Pancreas (tissue), 10 donors: ENCODE data around the gene OGDH. TPM values are rescaled to one million over a fixed set of nuclear protein-coding genes. Genes with fewer than 3 reads are reported as not detected.

Experiments
- ATAC-seq, 4 donors: fragments of 200-7000 bp; cut with Tn5 transposase; one replicate each; pipeline versions ENCODE4 v1.8.0 to v1.9.1; 2020; ENCODE audit warnings: mild to moderate bottlenecking in 4 of 4, moderate library complexity in 4 of 4
- DNase-seq, 6 donors: peaks; one replicate each; pipeline ENCODE4 v3.0.0-alpha.2; 2020
- FAIRE-seq: peaks from 2 replicates; lab custom pipeline; 2012; peaks lifted over from hg19 to GRCh38; lab: Jason Lieb, UNC
- H3K27ac ChIP-seq, 4 donors: fragments of 200-600 bp; sonication (generic); 1 replicate in 3 of 4; 2 replicates in 1 of 4; pipeline versions ENCODE4 v1.5.0 to v1.8.0; 2020
- H3K27me3 ChIP-seq, 4 donors: fragments of 200-600 bp; one replicate each; pipeline ENCODE4 v1.8.0; 2021
- H3K36me3 ChIP-seq, 3 donors: fragments of 200-600 bp; sonication (generic) in 1 of 3; one replicate each; pipeline versions ENCODE4 v1.5.0 to v1.8.0; 2020 to 2021
- H3K4me1 ChIP-seq, 3 donors: fragments of 200-600 bp; one replicate each; pipeline ENCODE4 v1.8.0; 2021
- H3K4me3 ChIP-seq, 4 donors: fragments of 200-600 bp; sonication (generic) in 2 of 4; one replicate each; pipeline versions ENCODE4 v1.5.0 to v1.8.0; 2020 to 2021
- H3K9me3 ChIP-seq, 4 donors: fragments of 200-600 bp; one replicate each; pipeline ENCODE4 v1.8.0; 2021
- WGBS, 2 donors: extraction: QIAGEN DNeasy Blood & Tissue Kit; methylation state at CpG; one replicate each; pipeline ENCODE4 v1.1.7; 2013; 5-methylcytosine and 5-hydroxymethylcytosine counted together
- intact Hi-C, 3 donors: fragments of 100-400 bp; cut with DNase I; formaldehyde crosslinking; loops; one replicate each; pipeline versions ENCODE4 v1.11.1 to v1.14.2; 2022
- polyA plus RNA-seq, 2 donors: library from polyadenylated mRNA; stranded (reverse); fragments of 200-250 nt; gene quantifications; one replicate each; pipeline ENCODE4 v1.2.3, GENCODE V29; 2013
- total RNA-seq, 6 donors: library from RNA; stranded (reverse); fragmentation: NEBNext Ultra II Directional in 4 of 6; extraction: Animal tissue kit (Norgen Biotek cat#: 25700) in 4 of 6; gene quantifications; one replicate each; pipeline versions ENCODE4 v1.2.1 to v1.2.4, GENCODE V29; 2021 to 2023
- TF ChIP-seq, protein P1 (sequence below), 4 donors: fragments of 200-600 bp; sonication (generic) in 3 of 4; IDR thresholded peaks; one replicate each; pipeline versions ENCODE4 v1.5.0 to v1.8.0; 2021; ENCODE audit warnings: antibody characterized with exemption in 4 of 4
- donor health status: healthy with polysubstance abuse.
- donor health status: DM: no; HTN: no; CAD: no; lungs with moderate emphysema.
- donor health status: DM: no; HTN: no; CAD: no.
- donor health status: control.
- donor health status: control.
- donor health status: Bipolar disorder and iron deficiency.
- donor health status: DM: yes; HTN: yes; CAD: no.
- donor health status: DM: no; HTN: no; CAD: no.
- donor health status: DM: no; HTN: no; CAD: no.
- donor health status: DM: yes; HTN: yes; CAD: no.

OGDH gene
- total and polyA plus RNA-seq, 8 donors, result 18.4 to 49.2 (median 29.0) TPM

DNA sequence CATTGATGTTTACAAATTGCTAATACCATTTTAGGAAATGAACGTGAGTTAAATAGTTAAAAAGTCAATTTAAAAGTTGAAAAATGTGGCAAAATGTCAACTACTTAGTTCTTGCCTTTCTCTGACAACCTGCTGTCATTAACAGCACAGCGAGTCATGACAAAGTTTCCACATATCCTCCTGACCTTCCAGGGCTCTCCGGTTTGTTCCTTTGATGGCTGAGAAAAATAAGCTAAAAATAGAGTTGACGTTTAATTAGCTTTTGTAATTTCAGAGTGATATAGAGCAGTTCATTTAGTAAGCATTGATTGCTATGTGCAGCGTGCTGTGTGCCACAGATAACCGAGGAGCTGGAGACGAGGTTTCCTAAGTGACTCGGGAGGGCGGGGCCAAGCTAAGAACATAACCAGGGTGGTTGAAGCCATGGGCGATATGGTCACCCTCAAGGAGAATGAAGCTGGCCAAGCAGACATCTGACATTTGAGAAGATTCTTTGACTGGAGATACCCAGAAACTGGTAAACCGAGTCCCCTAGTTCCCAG, 47.9 kb downstream of the OGDH start:
- no peak for DNase-seq
- Histone ChIP-seq H3K4me1 (no peaks in the 10 kb centered on the region), H3K27me3 (no peaks in the 10 kb centered on the region), H3K27ac (no peak overlapping the region), H3K36me3 (peaks cover 0 to 4% (median 3%) of the 10 kb centered on the region in 3 donors), H3K9me3 (peaks cover 0 to 5% (median 0%) of the 10 kb centered on the region in 4 donors), H3K4me3 (no peak overlapping the region)
- no peak for FAIRE-seq
- TF ChIP-seq, protein P1, sequence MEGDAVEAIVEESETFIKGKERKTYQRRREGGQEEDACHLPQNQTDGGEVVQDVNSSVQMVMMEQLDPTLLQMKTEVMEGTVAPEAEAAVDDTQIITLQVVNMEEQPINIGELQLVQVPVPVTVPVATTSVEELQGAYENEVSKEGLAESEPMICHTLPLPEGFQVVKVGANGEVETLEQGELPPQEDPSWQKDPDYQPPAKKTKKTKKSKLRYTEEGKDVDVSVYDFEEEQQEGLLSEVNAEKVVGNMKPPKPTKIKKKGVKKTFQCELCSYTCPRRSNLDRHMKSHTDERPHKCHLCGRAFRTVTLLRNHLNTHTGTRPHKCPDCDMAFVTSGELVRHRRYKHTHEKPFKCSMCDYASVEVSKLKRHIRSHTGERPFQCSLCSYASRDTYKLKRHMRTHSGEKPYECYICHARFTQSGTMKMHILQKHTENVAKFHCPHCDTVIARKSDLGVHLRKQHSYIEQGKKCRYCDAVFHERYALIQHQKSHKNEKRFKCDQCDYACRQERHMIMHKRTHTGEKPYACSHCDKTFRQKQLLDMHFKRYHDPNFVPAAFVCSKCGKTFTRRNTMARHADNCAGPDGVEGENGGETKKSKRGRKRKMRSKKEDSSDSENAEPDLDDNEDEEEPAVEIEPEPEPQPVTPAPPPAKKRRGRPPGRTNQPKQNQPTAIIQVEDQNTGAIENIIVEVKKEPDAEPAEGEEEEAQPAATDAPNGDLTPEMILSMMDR (IDR thresholded peaks at IDR 0.05), result no peak
- WGBS, 2 donors, result 84 to 92% methylated on average over 11 of the region's 11 CpGs
- intact Hi-C loops, result no loop called here
- no peak for ATAC-seq

GRCh38 chr7:44655341-44655740, 48.9 kb downstream of the OGDH start:
- no peak for FAIRE-seq
- H3K27ac ChIP-seq, result no peak overlapping the region
- H3K4me1 ChIP-seq, result no peaks in the 10 kb centered on the region
- no peak for DNase-seq
- H3K9me3 ChIP-seq, result peaks cover 0 to 5% (median 0%) of the 10 kb centered on the region in 4 donors
- no peak overlapping the region for H3K4me3 ChIP-seq
- ATAC-seq, result no peak
- 70 to 72% methylated on average over 1 of the region's 1 CpG for WGBS, 2 donors
- intact Hi-C loops, result no loop called here
- TF ChIP-seq, protein P1 (IDR thresholded peaks at IDR 0.05), result no peak
- peaks cover 0 to 2% (median 0%) of the 10 kb centered on the region in 3 donors for H3K36me3 ChIP-seq
- H3K27me3 ChIP-seq, result no peaks in the 10 kb centered on the region

GRCh38 chr7:44658979-44659378, 52.6 kb downstream of the OGDH start:
- intact Hi-C loops, result no loop called here
- H3K4me3 ChIP-seq, result no peak overlapping the region
- no peaks in the 10 kb centered on the region for H3K27me3 ChIP-seq
- no peaks in the 10 kb centered on the region for H3K36me3 ChIP-seq
- TF ChIP-seq, protein P1 (IDR thresholded peaks at IDR 0.05), result no peak
- peaks cover 0 to 5% (median 0%) of the 10 kb centered on the region in 4 donors for H3K9me3 ChIP-seq
- WGBS, 2 donors, result 96 to 99% methylated on average over 7 of the region's 7 CpGs
- no peak for ATAC-seq
- H3K27ac ChIP-seq, result no peak overlapping the region
- DNase-seq, result no peak
- no peaks in the 10 kb centered on the region for H3K4me1 ChIP-seq
- FAIRE-seq, result no peak

DNA sequence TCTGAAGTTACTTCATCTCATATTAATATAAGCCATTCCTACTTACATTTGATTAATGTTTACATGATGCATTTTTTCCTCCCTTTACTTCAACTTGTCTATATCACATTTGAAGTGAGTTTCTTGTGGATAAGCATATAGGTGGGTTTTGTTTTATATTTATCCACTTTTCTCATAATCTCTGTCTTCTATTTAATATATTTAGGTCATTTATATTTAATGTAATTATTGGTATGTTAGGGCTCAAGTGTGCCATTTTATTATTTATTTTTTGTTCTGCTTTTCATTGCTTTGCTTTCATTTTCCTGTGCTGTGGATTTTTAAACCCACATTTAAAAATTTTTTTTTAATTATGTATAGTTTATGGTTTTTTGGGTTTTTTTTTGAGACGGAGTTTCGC, 54.8 kb downstream of the OGDH start:
- DNase-seq (no peak), ATAC-seq (no peak), FAIRE-seq (no peak)
- intact Hi-C loops, result no loop called here
- no peak overlapping the region for H3K4me3 ChIP-seq
- 97 to 100% methylated on average over 2 of the region's 2 CpGs for WGBS, 2 donors
- H3K9me3 ChIP-seq, result peaks cover 0 to 5% (median 0%) of the 10 kb centered on the region in 4 donors
- TF ChIP-seq, protein P1 (IDR thresholded peaks at IDR 0.05), result no peak
- no peaks in the 10 kb centered on the region for H3K4me1 ChIP-seq
- no peak overlapping the region for H3K27ac ChIP-seq
- no peaks in the 10 kb centered on the region for H3K36me3 ChIP-seq
- H3K27me3 ChIP-seq, result no peaks in the 10 kb centered on the region

- H3K27me3 ChIP-seq, result no peaks in the 10 kb centered on the region
- peaks cover 0 to 6% (median 0%) of the 10 kb centered on the region in 3 donors for H3K36me3 ChIP-seq
- TF ChIP-seq, protein P1 (IDR thresholded peaks at IDR 0.05), result no peak
- FAIRE-seq (no peak), ATAC-seq (no peak), DNase-seq (no peak)
- 83 to 86% methylated on average over 4 of the region's 4 CpGs for WGBS, 2 donors
- H3K27ac ChIP-seq, result no peak overlapping the region
- H3K9me3 ChIP-seq, result no peaks in the 10 kb centered on the region
- H3K4me3 ChIP-seq, result no peak overlapping the region
- no peaks in the 10 kb centered on the region for H3K4me1 ChIP-seq
- intact Hi-C loops, result no loop called here
These were observed 58.5 kb downstream of the OGDH start for GRCh38 chr7:44664780-44665461.
